Neural progenitor cell (in vitro differentiated cells): ENCODE measurements around the gene SMARCC1.

Source experiments
- EZH2 ChIP-seq: fragments of 200-600 bp; sonication (generic); IDR thresholded peaks from 2 replicates; pipeline ENCODE4 v1.6.1; 2017; ENCODE audit warnings: antibody characterized with exemption, mild to moderate bottlenecking, moderate library complexity
- EZH2phosphoT487 ChIP-seq: fragments of 200-600 bp; sonication (generic); IDR thresholded peaks from 2 replicates; pipeline ENCODE4 v1.6.1; 2017; ENCODE audit warnings: antibody characterized with exemption
- TF ChIP-seq, protein P1 (sequence below): fragments of 200-600 bp; sonication (generic); IDR thresholded peaks from 2 replicates; pipeline ENCODE4 v1.5.1; 2017; ENCODE audit warnings: antibody characterized with exemption, mild to moderate bottlenecking

DNA sequence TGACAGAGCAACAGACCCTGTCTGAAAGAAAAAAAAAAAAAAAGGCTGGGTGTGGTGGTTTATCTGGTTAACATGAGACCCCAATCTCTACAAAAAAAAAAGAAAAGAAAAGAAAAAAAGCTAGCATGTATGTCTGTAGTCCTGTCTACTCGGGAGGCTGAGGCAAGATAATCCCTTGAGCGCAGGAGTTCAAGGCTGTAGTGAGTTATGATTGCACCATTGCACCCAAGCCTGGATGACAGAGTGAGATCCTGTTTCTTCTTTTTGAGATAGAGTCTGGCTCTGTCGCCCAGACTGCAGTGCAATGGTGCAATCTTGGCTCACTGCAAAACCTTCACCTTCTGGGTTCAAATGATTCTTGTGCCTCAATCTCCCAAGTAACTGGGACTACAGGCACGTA is 12.9 kb upstream of the SMARCC1 start:
- TF ChIP-seq, protein P1, sequence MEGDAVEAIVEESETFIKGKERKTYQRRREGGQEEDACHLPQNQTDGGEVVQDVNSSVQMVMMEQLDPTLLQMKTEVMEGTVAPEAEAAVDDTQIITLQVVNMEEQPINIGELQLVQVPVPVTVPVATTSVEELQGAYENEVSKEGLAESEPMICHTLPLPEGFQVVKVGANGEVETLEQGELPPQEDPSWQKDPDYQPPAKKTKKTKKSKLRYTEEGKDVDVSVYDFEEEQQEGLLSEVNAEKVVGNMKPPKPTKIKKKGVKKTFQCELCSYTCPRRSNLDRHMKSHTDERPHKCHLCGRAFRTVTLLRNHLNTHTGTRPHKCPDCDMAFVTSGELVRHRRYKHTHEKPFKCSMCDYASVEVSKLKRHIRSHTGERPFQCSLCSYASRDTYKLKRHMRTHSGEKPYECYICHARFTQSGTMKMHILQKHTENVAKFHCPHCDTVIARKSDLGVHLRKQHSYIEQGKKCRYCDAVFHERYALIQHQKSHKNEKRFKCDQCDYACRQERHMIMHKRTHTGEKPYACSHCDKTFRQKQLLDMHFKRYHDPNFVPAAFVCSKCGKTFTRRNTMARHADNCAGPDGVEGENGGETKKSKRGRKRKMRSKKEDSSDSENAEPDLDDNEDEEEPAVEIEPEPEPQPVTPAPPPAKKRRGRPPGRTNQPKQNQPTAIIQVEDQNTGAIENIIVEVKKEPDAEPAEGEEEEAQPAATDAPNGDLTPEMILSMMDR: no peak
- TF ChIP-seq EZH2phosphoT487 (no peak), EZH2 (no peak)
